CD14-positive monocyte (primary cell): Measurements from ENCODE around the gene LZIC. TPM values are rescaled to one million over a fixed set of nuclear protein-coding genes. Genes with fewer than 3 reads are reported as not detected.

Experiments used
- DNase-seq, 3 donors: peaks; one replicate each; pipeline ENCODE4 v3.0.0-alpha.2; 2011 to 2022
- H2AFZ ChIP-seq: 2 replicates; pipeline ENCODE4 v1.6.0; 2012; ENCODE audit warnings: mild to moderate bottlenecking, low read depth, low read length, inconsistent platforms; ENCODE audit not compliant: insufficient read depth, poor library complexity, severe bottlenecking
- H3K27ac ChIP-seq, 2 donors: 1 replicate in 1 of 2; 2 replicates in 1 of 2; pipeline ENCODE4 v1.5.1; 2012 to 2013; ENCODE audit warnings: low read length in 2 of 2, control low read depth in 1 of 2, inconsistent platforms in 1 of 2, low read depth in 1 of 2, mild to moderate bottlenecking in 1 of 2
- H3K27me3 ChIP-seq, 2 donors: one replicate each; pipeline versions ENCODE4 v1.6.0 to v1.6.1; 2011 to 2013; ENCODE audit warnings: low read length in 2 of 2; ENCODE audit not compliant: control insufficient read depth in 2 of 2, insufficient read depth in 2 of 2
- H3K36me3 ChIP-seq, 2 donors: replicated peaks in 1 of 2; 1 replicate in 1 of 2; 2 replicates in 1 of 2; pipeline versions ENCODE4 v1.5.1 to v1.6.1; 2012 to 2013; ENCODE audit warnings: low read length in 2 of 2, control low read depth in 1 of 2, inconsistent platforms in 1 of 2, mild to moderate bottlenecking in 1 of 2; ENCODE audit not compliant: insufficient read depth in 2 of 2, control insufficient read depth in 1 of 2
- H3K4me1 ChIP-seq, 2 donors: 1 replicate in 1 of 2; 2 replicates in 1 of 2; pipeline versions ENCODE4 v1.5.1 to v1.6.1; 2012 to 2013; ENCODE audit warnings: low read length in 2 of 2, control low read depth in 1 of 2, inconsistent platforms in 1 of 2, mild to moderate bottlenecking in 1 of 2, moderate library complexity in 1 of 2; ENCODE audit not compliant: insufficient read depth in 2 of 2, control insufficient read depth in 1 of 2
- H3K4me2 ChIP-seq: replicated peaks from 2 replicates; pipeline ENCODE3; 2012; ENCODE audit warnings: low read length, moderate library complexity, mild to moderate bottlenecking; ENCODE audit not compliant: poor library complexity, severe bottlenecking; ENCODE audit errors: extremely low read depth
- H3K4me3 ChIP-seq, 3 experiments: fragments of 200-600 bp in 1 of 3; sonication (generic) in 1 of 3; replicated peaks in 1 of 3; 1 replicate in 2 of 3; 2 replicates in 1 of 3; pipeline ENCODE4 v1.5.1; 2011 to 2013; ENCODE audit warnings: low read length in 3 of 3, mild to moderate bottlenecking in 3 of 3, control low read depth in 2 of 3, low read depth in 2 of 3, inconsistent platforms in 1 of 3, moderate library complexity in 1 of 3
- H3K79me2 ChIP-seq: 2 replicates; pipeline ENCODE4 v1.6.0; 2012; ENCODE audit warnings: mild to moderate bottlenecking, control low read depth, inconsistent platforms, low read length, moderate library complexity; ENCODE audit not compliant: insufficient read depth
- H3K9ac ChIP-seq: 2 replicates; pipeline ENCODE4 v1.6.0; 2017; ENCODE audit warnings: low read length, mild to moderate bottlenecking; ENCODE audit not compliant: insufficient read depth, poor library complexity, severe bottlenecking
- H3K9me3 ChIP-seq, 2 donors: replicated peaks in 1 of 2; 1 replicate in 1 of 2; 2 replicates in 1 of 2; pipeline versions ENCODE4 v1.5.1 to v1.6.1; 2012 to 2013; ENCODE audit warnings: low read length in 2 of 2, control low read depth in 1 of 2; ENCODE audit not compliant: control insufficient read depth in 1 of 2, insufficient read depth in 1 of 2
- H4K20me1 ChIP-seq: 2 replicates; pipeline ENCODE4 v1.6.0; 2012; ENCODE audit warnings: mild to moderate bottlenecking, low read length, control low read depth, moderate library complexity; ENCODE audit not compliant: insufficient read depth
- H3K27ac Mint-ChIP-seq, 7 donors: one replicate each; pipeline ENCODE4 v1.8.0; 2020; ENCODE audit warnings: mild to moderate bottlenecking in 7 of 7, mixed read lengths in 7 of 7, moderate library complexity in 6 of 7, inconsistent platforms in 2 of 7
- H3K27me3 Mint-ChIP-seq, 3 donors: one replicate each; pipeline ENCODE4 v1.8.0; 2021 to 2022; ENCODE audit warnings: low read depth in 3 of 3, mild to moderate bottlenecking in 3 of 3, mixed read lengths in 3 of 3, moderate library complexity in 3 of 3, inconsistent platforms in 1 of 3
- H3K36me3 Mint-ChIP-seq, 2 donors: one replicate each; pipeline ENCODE4 v1.8.0; 2020; ENCODE audit warnings: mixed read lengths in 2 of 2, inconsistent platforms in 1 of 2, mild to moderate bottlenecking in 1 of 2
- H3K4me1 Mint-ChIP-seq: one replicate; pipeline ENCODE4 v1.8.0; 2020; ENCODE audit warnings: mild to moderate bottlenecking, mixed read lengths
- H3K4me3 Mint-ChIP-seq, 2 donors: one replicate each; pipeline ENCODE4 v1.8.0; 2020; ENCODE audit warnings: mild to moderate bottlenecking in 2 of 2, mixed read lengths in 2 of 2, moderate library complexity in 1 of 2
- H3K9me3 Mint-ChIP-seq, 7 donors: one replicate each; pipeline ENCODE4 v1.8.0; 2020 to 2022; ENCODE audit warnings: mixed read lengths in 7 of 7, mild to moderate bottlenecking in 6 of 7, moderate library complexity in 6 of 7, inconsistent platforms in 2 of 7
- WGBS: methylation state at CpG from one replicate; pipeline ENCODE4 v1.1.5; 2013; ENCODE audit warnings: missing lambda C conversion rate; ENCODE audit not compliant: insufficient coverage; 5-methylcytosine and 5-hydroxymethylcytosine counted together
- intact Hi-C, 2 donors: fragments of 100-400 bp; cut with micrococcal nuclease; formaldehyde crosslinking; loops; one replicate each; pipeline versions ENCODE4 v1.15.0 to v1.15.1; 2023
- polyA plus RNA-seq, 3 donors: library from polyadenylated mRNA; depleted of rRNA in 1 of 3; unstranded in 2 of 3; stranded (reverse) in 1 of 3; fragments of 300-500 nt in 2 of 3; fragments of >200 nt in 1 of 3; fragmentation: Illumina TruSeq in 2 of 3; gene quantifications; 1 replicate in 2 of 3; 2 replicates in 1 of 3; pipeline ENCODE4 v1.2.3, GENCODE V29; 2012 to 2021
- TF ChIP-seq, protein P1 (sequence below): fragments of 200-600 bp; IDR thresholded peaks from one replicate; pipeline ENCODE4 v1.8.0; 2022; ENCODE audit warnings: antibody characterized with exemption, mild to moderate bottlenecking

Gene LZIC
- polyA plus RNA-seq, 3 donors = 11.1 to 32.9 (median 28.2) TPM

- peak in 1 of 3 donors; percentile 0 for DNase-seq
- Mint-ChIP-seq H3K27me3 (no peaks in the 10 kb centered on the region), H3K4me3 (no peak overlapping the region), H3K4me1 (peaks cover 13% of the 10 kb centered on the region), H3K36me3 (peaks cover 49 to 73% of the 10 kb centered on the region in 2 donors), H3K27ac (peak overlapping the region in 2 of 7 donors; percentile 43 to 54), H3K9me3 (no peaks in the 10 kb centered on the region)
- peaks cover 38% of the 10 kb centered on the region for H3K79me2 ChIP-seq
- H3K27me3 ChIP-seq = no peaks in the 10 kb centered on the region
- H3K4me2 ChIP-seq = no peak overlapping the region
- peaks cover 13 to 41% of the 10 kb centered on the region in 2 donors for H3K36me3 ChIP-seq
- no peaks in the 10 kb centered on the region for H4K20me1 ChIP-seq
- no peak overlapping the region for H2AFZ ChIP-seq
- 78% methylated on average over 7 of the region's 8 CpGs for WGBS
- H3K27ac ChIP-seq = no peak overlapping the region
- H3K4me1 ChIP-seq = peaks cover 6 to 7% of the 10 kb centered on the region in 2 donors
- H3K4me3 ChIP-seq = no peak overlapping the region
- intact Hi-C loops = no loop called here
- no peaks in the 10 kb centered on the region for H3K9me3 ChIP-seq
- H3K9ac ChIP-seq = no peak overlapping the region
- TF ChIP-seq, protein P1, sequence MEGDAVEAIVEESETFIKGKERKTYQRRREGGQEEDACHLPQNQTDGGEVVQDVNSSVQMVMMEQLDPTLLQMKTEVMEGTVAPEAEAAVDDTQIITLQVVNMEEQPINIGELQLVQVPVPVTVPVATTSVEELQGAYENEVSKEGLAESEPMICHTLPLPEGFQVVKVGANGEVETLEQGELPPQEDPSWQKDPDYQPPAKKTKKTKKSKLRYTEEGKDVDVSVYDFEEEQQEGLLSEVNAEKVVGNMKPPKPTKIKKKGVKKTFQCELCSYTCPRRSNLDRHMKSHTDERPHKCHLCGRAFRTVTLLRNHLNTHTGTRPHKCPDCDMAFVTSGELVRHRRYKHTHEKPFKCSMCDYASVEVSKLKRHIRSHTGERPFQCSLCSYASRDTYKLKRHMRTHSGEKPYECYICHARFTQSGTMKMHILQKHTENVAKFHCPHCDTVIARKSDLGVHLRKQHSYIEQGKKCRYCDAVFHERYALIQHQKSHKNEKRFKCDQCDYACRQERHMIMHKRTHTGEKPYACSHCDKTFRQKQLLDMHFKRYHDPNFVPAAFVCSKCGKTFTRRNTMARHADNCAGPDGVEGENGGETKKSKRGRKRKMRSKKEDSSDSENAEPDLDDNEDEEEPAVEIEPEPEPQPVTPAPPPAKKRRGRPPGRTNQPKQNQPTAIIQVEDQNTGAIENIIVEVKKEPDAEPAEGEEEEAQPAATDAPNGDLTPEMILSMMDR = no peak
Measured at GRCh38 chr1:9884805-9885204, 58.4 kb downstream of the LZIC start.

- Mint-ChIP-seq H3K4me1 (peaks cover 5% of the 10 kb centered on the region), H3K27ac (peak overlapping the region in 6 of 7 donors; percentile 15 to 64 (median 42)), H3K4me3 (no peak overlapping the region), H3K36me3 (peaks cover 44 to 65% of the 10 kb centered on the region in 2 donors), H3K9me3 (no peaks in the 10 kb centered on the region), H3K27me3 (no peaks in the 10 kb centered on the region)
- no peaks in the 10 kb centered on the region for H3K9me3 ChIP-seq
- no peak overlapping the region for H3K9ac ChIP-seq
- no peak for DNase-seq
- no peak overlapping the region for H2AFZ ChIP-seq
- no peaks in the 10 kb centered on the region for H4K20me1 ChIP-seq
- TF ChIP-seq, protein P1 = no peak
- H3K4me1 ChIP-seq = peaks cover 0 to 2% of the 10 kb centered on the region in 2 donors
- H3K27ac ChIP-seq = no peak overlapping the region
- no peak overlapping the region for H3K4me2 ChIP-seq
- intact Hi-C loops = no loop called here
- H3K4me3 ChIP-seq = no peak overlapping the region
- H3K36me3 ChIP-seq = peaks cover 13 to 41% of the 10 kb centered on the region in 2 donors
- 77% methylated on average over 7 of the region's 11 CpGs for WGBS
- no peaks in the 10 kb centered on the region for H3K27me3 ChIP-seq
- peaks cover 28% of the 10 kb centered on the region for H3K79me2 ChIP-seq
Measured at GRCh38 chr1:9883585-9884449, 59.4 kb downstream of the LZIC start.
